ENCODE measurements around the gene ECE1. TPM values are rescaled to one million over a fixed set of nuclear protein-coding genes. Genes with fewer than 3 reads are reported as not detected.

ECE1 gene
- total and polyA plus RNA-seq, 9 of the 15 experiments (the other 6 are each of a cell fraction or from before 2014, with no cell fraction given) = 0.56 to 34.8 (median 11.0) TPM

DNA sequence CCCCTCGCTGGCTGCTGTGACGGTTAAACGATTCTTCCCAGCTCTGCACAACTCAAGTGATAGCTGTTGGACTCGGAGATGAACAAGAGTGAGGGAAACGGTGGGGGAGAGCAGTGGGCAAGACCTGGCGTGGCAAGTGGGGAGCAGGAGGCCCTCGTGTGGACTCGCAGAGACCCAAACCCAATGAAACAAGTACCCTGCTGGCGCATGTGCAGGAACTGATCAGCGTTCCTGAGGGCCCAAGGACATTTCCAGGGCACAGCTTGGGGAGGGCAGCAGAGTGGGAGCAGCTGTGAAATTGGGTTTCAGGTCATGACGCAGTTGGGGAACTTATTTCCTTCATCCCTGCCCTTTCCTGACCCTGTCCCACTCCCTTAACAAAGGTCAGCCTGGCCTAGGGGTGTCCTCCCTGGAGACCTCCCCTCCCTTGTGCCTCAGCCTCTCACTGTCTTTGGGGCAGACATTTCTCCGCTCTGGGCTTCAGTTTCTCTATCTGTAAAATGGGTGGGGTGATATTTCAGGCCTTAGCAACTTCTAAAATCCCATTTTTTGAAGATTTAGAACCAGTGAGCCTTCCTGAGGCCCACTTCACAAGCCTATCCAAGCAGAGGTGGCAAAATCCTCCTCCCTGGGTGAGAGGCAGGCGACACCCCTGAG, 27.9 kb upstream of the ECE1 start:
- no peaks in the 10 kb centered on the region for H3K9me3 ChIP-seq (replicated peaks; ENCODE audit: control insufficient read depth, insufficient read depth, low read depth, low read length)
- no peak overlapping the region for H3K4me2 ChIP-seq (ENCODE audit: insufficient read depth, low read length)
- BruUV-seq (replicated peaks) = no TSS peak
- no peaks in the 10 kb centered on the region for H3K79me2 ChIP-seq (ENCODE audit: control insufficient read depth, insufficient read depth, low read length)
- H3K36me3 ChIP-seq (ENCODE audit: control insufficient read depth, insufficient read depth, low read length) = no peaks in the 10 kb centered on the region
- 75% methylated on average over 13 of the region's 13 CpGs for WGBS (ENCODE audit: insufficient coverage, low coverage, missing lambda C conversion rate)
- H3K27ac ChIP-seq (ENCODE audit: extremely low read depth, low read depth, low read length) = no peak overlapping the region
- H3K9ac ChIP-seq (ENCODE audit: insufficient read depth in 1 of 2, low read depth in 2 of 2, low read length in 2 of 2) = peak overlapping the region in 1 of 2 experiments; percentile 71; a peak in 1 of 4 replicates
- TF ChIP-seq RBM25 (IDR thresholded peaks at IDR 0.05; ENCODE audit: low read depth, low read length, severe bottlenecking) = peak; percentile 80
- peak in 1 of 2 experiments; percentile 31; a peak in 1 of 4 replicates for TF ChIP-seq KDM1A (IDR thresholded peaks at IDR 0.05)
- no peak for TF ChIP-seq ZNF24 (IDR thresholded peaks at IDR 0.05)
- no peak for TF ChIP-seq MTA2 (IDR thresholded peaks at IDR 0.05; ENCODE audit: low read depth)
- peak; percentile 72 for TF ChIP-seq BCOR (IDR thresholded peaks at IDR 0.05)
- TF ChIP-seq RAD51 (IDR thresholded peaks at IDR 0.05; ENCODE audit: borderline replicate concordance, low read depth) = no peak
- H4K20me1 ChIP-seq (replicated peaks; ENCODE audit: control insufficient read depth, insufficient read depth, low read length) = peaks cover 66% of the 10 kb centered on the region
- intact Hi-C loops (cut with micrococcal nuclease) = no loop called here
- POLR2A ChIA-PET = interaction anchor here (0.6 to 0.9 kb wide), 5 partner anchors 20 to 856 kb away, joined by 3 read pairs; no protein-coding TSS in a partner anchor
- no peaks in the 10 kb centered on the region; a peak in 1 of 5 replicates for H3K27me3 ChIP-seq (ENCODE audit: control insufficient read depth in 2 of 2, insufficient read depth in 2 of 2, low read length in 2 of 2)
- CTCF ChIA-PET (ENCODE audit: low intra/inter-chr PET ratio) = no interaction called here
- peaks cover 6% of the 10 kb centered on the region for H3K9me1 ChIP-seq (ENCODE audit: control insufficient read depth, insufficient read depth, low read length)
- no peak overlapping the region for H3K4me3 ChIP-seq
- DNase-seq (ENCODE audit: extremely low read depth in 1 of 4, low spot score in 3 of 4) (no peak), FAIRE-seq (no peak), ATAC-seq (no peak)
- H2AFZ ChIP-seq (ENCODE audit: low read depth, low read length) = no peak overlapping the region
- peaks cover 32 to 35% of the 10 kb centered on the region in 2 experiments for H3K4me1 ChIP-seq (replicated peaks in 1 of 2; ENCODE audit: control insufficient read depth in 2 of 2, insufficient read depth in 2 of 2, low read length in 2 of 2)
- in situ Hi-C loops (cut with MboI) = no loop called here

DNA sequence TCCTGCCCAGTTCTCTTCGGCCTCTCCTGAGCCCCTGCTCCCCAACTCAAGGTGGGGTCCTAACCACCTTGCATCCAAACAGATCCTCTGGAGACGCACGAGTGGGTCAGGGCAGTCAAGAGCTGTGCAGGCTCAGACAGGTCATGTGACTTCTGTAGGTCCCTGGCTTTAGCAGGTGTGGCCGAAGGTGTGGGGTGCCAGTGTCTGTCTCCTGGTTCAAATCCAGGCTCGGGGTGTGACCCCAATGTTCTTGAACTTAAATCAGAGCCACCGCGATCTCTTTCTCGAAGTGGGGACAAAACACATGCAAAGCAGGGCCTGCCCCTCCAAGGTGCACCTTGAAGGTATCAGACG, 27.4 kb upstream of the ECE1 start:
- no peak overlapping the region for H3K9ac ChIP-seq (ENCODE audit: insufficient read depth in 1 of 2, low read depth in 2 of 2, low read length in 2 of 2)

More for the DNA sequence above, 27.4 kb upstream of the ECE1 start:
- no peak for ATAC-seq
- Histone ChIP-seq H3K27ac (ENCODE audit: extremely low read depth, low read depth, low read length) (no peak overlapping the region), H3K4me1 (replicated peaks in 1 of 2; ENCODE audit: control insufficient read depth in 2 of 2, insufficient read depth in 2 of 2, low read length in 2 of 2) (peaks cover 27 to 33% of the 10 kb centered on the region in 2 experiments), H2AFZ (ENCODE audit: low read depth, low read length) (no peak overlapping the region), H3K27me3 (ENCODE audit: control insufficient read depth in 2 of 2, insufficient read depth in 2 of 2, low read length in 2 of 2) (no peaks in the 10 kb centered on the region; a peak in 1 of 5 replicates), H4K20me1 (replicated peaks; ENCODE audit: control insufficient read depth, insufficient read depth, low read length) (peaks cover 70% of the 10 kb centered on the region), H3K4me3 (no peak overlapping the region), H3K79me2 (ENCODE audit: control insufficient read depth, insufficient read depth, low read length) (no peaks in the 10 kb centered on the region), H3K9me1 (ENCODE audit: control insufficient read depth, insufficient read depth, low read length) (peaks cover 6% of the 10 kb centered on the region), H3K36me3 (ENCODE audit: control insufficient read depth, insufficient read depth, low read length) (no peaks in the 10 kb centered on the region), H3K4me2 (ENCODE audit: insufficient read depth, low read length) (no peak overlapping the region), H3K9me3 (replicated peaks; ENCODE audit: control insufficient read depth, insufficient read depth, low read depth, low read length) (no peaks in the 10 kb centered on the region)
- intact Hi-C loops (cut with micrococcal nuclease) (no loop called here), in situ Hi-C loops (cut with MboI) (no loop called here)
- WGBS (ENCODE audit: insufficient coverage, low coverage, missing lambda C conversion rate) = 74% methylated on average over 9 of the region's 9 CpGs
- BruUV-seq (replicated peaks) = no TSS peak
- no peak for DNase-seq (ENCODE audit: extremely low read depth in 1 of 4, low spot score in 3 of 4)
- POLR2A ChIA-PET = interaction anchor here (0.6 to 0.8 kb wide), 2 partner anchors 8 to 39 kb away, joined by 3 read pairs; no protein-coding TSS in a partner anchor
- TF ChIP-seq, protein P1, sequence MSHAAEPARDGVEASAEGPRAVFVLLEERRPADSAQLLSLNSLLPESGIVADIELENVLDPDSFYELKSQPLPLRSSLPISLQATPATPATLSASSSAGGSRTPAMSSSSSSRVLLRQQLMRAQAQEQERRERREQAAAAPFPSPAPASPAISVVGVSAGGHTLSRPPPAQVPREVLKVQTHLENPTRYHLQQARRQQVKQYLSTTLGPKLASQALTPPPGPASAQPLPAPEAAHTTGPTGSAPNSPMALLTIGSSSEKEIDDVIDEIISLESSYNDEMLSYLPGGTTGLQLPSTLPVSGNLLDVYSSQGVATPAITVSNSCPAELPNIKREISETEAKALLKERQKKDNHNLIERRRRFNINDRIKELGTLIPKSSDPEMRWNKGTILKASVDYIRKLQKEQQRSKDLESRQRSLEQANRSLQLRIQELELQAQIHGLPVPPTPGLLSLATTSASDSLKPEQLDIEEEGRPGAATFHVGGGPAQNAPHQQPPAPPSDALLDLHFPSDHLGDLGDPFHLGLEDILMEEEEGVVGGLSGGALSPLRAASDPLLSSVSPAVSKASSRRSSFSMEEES (CRISPR knock-in tag; IDR thresholded peaks at IDR 0.05) = peak; percentile 82
- TF ChIP-seq, protein P2, sequence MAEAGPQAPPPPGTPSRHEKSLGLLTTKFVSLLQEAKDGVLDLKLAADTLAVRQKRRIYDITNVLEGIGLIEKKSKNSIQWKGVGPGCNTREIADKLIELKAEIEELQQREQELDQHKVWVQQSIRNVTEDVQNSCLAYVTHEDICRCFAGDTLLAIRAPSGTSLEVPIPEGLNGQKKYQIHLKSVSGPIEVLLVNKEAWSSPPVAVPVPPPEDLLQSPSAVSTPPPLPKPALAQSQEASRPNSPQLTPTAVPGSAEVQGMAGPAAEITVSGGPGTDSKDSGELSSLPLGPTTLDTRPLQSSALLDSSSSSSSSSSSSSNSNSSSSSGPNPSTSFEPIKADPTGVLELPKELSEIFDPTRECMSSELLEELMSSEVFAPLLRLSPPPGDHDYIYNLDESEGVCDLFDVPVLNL (CRISPR knock-in tag; IDR thresholded peaks at IDR 0.05; ENCODE audit: low read depth) = no peak
- TF ChIP-seq, protein P3, sequence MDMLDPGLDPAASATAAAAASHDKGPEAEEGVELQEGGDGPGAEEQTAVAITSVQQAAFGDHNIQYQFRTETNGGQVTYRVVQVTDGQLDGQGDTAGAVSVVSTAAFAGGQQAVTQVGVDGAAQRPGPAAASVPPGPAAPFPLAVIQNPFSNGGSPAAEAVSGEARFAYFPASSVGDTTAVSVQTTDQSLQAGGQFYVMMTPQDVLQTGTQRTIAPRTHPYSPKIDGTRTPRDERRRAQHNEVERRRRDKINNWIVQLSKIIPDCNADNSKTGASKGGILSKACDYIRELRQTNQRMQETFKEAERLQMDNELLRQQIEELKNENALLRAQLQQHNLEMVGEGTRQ (CRISPR knock-in tag; IDR thresholded peaks at IDR 0.05) = peak; percentile 16; the same call in 1 of the 2 replicates
- no peak for FAIRE-seq
- CTCF ChIA-PET (ENCODE audit: low intra/inter-chr PET ratio) = no interaction called here
